ENCODE data around the gene TPCN2.

The TPCN2 gene

DNA sequence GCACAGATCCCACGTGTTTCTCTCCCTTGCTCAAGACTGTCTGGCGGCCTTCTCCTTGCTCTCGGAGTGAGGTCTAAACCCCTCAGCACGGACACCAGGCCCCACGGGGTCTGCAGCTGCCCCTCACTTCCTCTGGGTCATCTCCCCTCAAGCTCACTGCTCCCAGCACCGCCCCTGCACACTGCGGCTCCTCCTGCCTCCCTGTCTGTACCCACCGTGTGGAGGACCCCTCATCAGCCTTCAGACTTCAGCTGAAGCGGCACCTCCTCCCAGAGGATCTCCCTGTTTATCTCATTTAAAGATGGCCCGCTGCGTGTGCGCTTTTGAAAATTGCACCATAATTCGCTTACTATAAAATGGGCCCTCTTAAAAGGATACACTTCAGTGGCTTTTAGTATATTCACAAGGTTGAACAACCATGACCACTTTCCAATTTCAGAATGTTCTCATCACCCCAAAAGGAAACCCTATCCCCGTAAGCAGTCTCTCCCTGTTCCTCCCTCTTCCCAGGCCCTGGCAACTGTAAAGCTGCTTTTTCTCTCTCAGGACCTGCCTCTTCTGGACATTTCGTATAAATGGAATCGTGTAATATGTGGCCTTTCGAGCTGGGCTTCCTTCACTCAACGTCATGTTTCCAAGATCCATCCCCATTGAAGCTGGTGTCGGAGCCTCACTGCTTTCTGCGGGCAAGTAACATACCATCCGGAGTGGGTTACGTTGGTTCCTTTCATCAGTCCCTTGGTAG is 14.4 kb upstream of the TPCN2 start:
- TF ChIP-seq, protein P1, sequence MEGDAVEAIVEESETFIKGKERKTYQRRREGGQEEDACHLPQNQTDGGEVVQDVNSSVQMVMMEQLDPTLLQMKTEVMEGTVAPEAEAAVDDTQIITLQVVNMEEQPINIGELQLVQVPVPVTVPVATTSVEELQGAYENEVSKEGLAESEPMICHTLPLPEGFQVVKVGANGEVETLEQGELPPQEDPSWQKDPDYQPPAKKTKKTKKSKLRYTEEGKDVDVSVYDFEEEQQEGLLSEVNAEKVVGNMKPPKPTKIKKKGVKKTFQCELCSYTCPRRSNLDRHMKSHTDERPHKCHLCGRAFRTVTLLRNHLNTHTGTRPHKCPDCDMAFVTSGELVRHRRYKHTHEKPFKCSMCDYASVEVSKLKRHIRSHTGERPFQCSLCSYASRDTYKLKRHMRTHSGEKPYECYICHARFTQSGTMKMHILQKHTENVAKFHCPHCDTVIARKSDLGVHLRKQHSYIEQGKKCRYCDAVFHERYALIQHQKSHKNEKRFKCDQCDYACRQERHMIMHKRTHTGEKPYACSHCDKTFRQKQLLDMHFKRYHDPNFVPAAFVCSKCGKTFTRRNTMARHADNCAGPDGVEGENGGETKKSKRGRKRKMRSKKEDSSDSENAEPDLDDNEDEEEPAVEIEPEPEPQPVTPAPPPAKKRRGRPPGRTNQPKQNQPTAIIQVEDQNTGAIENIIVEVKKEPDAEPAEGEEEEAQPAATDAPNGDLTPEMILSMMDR (IDR thresholded peaks at IDR 0.05; ENCODE audit: borderline replicate concordance, insufficient read depth, low read depth, low read length): no peak
- no peak overlapping the region for H3K4me3 ChIP-seq (ENCODE audit: low read depth, low read length)

DNA sequence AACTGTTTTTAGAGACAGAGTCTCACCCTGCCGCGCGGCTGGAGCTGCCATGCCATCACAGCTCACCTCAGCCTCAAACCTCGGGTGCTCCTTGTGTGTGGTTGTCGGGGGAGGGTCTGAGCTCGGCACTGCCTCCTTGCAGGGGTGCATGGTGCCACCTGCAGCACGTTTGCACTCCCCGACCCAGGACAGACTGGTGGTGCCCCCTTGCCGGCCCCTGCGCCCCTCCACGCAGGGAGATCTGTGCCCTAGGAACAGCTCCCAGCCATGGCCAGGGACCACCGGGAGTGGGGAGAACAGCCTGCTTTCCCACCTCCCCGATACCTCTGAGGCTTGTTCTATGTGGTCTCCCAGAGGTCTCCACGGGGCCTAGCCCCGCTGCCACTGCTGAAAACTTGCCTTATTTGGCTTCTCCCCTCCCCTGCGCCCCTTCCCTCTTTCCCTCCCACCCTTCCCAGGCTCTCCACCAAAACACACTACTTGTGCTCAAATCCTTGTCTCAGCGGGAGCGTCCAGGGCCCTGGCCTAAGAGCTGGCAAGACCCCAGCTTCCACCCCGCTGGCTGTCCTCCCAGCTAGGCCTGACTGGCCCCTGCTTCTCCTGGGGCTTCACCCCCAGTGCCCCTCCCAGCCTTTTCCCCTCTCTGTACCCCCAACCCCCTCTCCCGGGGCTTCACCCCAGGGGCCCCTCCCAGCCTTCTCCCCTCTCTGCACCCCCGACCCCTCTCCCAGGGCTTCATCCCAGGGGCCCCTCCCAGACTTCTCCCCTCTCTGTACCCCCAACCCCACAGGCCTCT is 13.4 kb upstream of the TPCN2 start:
- H3K4me3 ChIP-seq (ENCODE audit: low read depth, low read length): no peak overlapping the region
- TF ChIP-seq, protein P1 (IDR thresholded peaks at IDR 0.05; ENCODE audit: borderline replicate concordance, insufficient read depth, low read depth, low read length): no peak

DNA sequence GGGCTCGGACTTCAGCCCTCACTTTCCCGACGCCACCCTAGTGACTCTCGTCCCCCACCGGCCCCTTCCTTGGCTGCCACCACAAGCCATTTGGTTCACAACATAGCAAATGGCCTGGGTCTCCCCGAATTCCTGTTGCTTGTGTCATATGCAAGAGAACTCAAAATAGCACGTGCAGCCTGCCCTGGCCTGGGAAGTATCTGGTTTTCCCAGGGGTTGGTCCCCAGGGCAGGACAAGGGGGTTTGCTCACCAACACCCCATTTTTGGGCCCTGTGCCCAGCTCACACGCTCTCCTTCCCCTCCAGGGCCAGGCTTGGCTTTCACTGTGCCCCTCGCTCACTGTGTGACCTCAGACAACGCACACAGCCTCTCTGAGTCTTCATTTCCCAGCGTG is 12.8 kb upstream of the TPCN2 start:
- TF ChIP-seq, protein P1 (IDR thresholded peaks at IDR 0.05; ENCODE audit: borderline replicate concordance, insufficient read depth, low read depth, low read length): no peak
- no peak overlapping the region for H3K4me3 ChIP-seq (ENCODE audit: low read depth, low read length)

DNA sequence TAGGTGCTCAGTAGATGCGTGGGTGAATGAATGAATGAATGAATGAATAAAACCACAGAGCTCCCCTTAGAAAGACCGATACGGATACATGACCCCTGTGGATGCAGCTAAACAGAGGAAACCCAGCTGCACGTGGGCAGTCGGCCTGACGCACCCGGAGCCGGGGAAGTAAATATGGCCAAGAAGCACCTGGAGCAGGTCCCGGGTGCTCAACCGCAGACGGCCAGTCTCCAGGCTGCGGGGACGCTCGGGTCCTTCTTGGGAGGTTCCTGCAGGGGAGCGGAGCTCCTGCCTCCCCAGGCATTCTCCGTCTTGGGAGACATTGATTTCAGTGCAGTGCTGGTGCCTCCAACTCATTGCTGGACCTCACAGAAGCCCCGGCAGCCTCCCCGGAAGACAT is 11.7 kb upstream of the TPCN2 start:
- H3K4me3 ChIP-seq (ENCODE audit: low read depth, low read length): no peak overlapping the region
- TF ChIP-seq, protein P1 (IDR thresholded peaks at IDR 0.05; ENCODE audit: borderline replicate concordance, insufficient read depth, low read depth, low read length): no peak

DNA sequence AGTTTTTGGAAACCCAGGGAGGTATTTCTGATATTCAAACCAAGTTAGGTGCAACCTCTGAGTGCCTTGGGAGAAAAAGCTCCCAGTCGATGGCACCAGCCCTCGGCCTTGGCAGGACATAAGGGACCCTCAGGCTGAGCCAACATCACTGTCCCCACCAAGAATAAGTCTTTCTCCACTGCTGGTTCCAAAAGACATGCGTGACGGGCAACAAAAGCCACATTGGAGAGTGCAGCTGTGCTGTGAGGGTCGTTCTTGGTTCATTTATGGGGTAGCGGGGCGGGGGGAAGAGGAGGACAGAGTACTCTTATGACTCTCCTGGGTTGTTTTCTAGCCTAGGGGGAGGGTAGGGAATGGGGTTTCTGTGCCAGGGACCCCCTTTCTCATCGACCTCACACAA is 11.2 kb upstream of the TPCN2 start:
- TF ChIP-seq, protein P1 (IDR thresholded peaks at IDR 0.05; ENCODE audit: borderline replicate concordance, insufficient read depth, low read depth, low read length): no peak
- no peak overlapping the region for H3K4me3 ChIP-seq (ENCODE audit: low read depth, low read length)

DNA sequence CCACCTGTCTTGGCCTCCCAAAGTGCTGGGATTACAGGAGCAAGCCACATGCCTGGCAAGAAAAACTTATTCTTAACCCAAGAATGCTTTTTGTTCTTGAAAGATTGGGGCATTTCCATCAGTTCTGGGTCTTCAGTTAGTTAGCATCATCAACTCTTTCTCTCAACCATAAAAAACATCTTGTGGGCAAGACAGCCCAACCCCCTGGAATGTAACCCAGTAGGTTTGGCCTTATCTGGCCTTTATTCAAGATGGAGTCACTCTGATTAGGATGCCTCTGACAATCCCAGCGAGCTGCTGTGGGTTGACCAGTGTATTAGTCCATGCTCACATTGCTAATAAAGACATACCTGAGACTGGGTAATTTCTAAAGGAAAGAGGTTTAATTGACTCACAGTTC is 9.2 kb upstream of the TPCN2 start:
- TF ChIP-seq, protein P1 (IDR thresholded peaks at IDR 0.05; ENCODE audit: borderline replicate concordance, insufficient read depth, low read depth, low read length): no peak
- no peak overlapping the region for H3K4me3 ChIP-seq (ENCODE audit: low read depth, low read length)

DNA sequence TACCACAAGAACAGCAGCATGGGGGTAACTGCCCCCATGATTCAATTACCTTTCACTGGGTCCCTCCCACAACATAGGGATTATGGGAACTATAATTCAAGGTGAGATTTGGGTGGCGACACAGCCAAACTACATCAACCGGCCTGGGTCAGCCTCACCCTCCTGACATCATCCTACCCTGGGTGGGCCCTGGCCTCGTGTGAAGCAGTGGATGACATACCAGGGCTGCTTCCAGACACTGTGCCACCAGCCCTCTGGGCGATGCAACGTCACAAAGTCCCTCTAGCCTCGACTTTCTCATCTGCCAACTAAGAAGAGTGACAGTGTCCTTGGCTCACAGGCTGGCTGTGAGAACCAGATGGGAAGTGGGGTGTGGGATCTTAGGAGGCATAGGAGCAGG is 8.7 kb upstream of the TPCN2 start:
- TF ChIP-seq, protein P1 (IDR thresholded peaks at IDR 0.05; ENCODE audit: borderline replicate concordance, insufficient read depth, low read depth, low read length): no peak

More for the DNA sequence above, 8.7 kb upstream of the TPCN2 start:
- no peak overlapping the region for H3K4me3 ChIP-seq (ENCODE audit: low read depth, low read length)

Measured in GM12875 (cell line).